ENCODE results near the gene NPAS2. TPM values are rescaled to one million over a fixed set of nuclear protein-coding genes. Genes with fewer than 3 reads are reported as not detected.

NPAS2 gene
- total RNA-seq, 2 donors from 2014 or later = 39.2 to 49.4 TPM

DNA sequence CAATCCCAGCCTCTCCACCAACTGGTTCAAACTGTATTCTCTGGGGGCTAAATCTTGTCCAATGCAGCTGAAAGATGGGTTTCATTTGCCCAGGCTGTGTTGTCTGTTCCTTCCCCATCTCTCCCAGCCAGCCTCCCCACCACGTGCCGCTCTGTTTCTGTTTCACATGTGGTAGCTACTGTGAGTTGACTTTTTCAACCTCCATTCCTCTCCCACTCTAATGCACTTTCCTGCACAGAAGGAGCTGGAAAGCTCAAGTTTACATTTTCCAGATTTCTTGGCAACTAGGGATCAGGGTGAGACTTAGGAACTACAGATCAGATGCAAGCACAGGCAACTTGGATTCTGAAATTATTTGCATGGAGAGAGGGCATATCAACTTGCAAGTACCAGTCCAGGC lies 19.0 kb upstream of the NPAS2 start:
- H3K4me1 ChIP-seq = no peaks in the 10 kb centered on the region
- DNase-seq (ENCODE audit: low spot score) = no peak
- no peaks in the 10 kb centered on the region for H3K9me3 ChIP-seq
- no peaks in the 10 kb centered on the region for H3K36me3 ChIP-seq
- no peaks in the 10 kb centered on the region for H3K27me3 ChIP-seq
- no peak overlapping the region for H3K4me3 ChIP-seq
- H3K27ac ChIP-seq = no peak overlapping the region
- TF ChIP-seq, protein P1, sequence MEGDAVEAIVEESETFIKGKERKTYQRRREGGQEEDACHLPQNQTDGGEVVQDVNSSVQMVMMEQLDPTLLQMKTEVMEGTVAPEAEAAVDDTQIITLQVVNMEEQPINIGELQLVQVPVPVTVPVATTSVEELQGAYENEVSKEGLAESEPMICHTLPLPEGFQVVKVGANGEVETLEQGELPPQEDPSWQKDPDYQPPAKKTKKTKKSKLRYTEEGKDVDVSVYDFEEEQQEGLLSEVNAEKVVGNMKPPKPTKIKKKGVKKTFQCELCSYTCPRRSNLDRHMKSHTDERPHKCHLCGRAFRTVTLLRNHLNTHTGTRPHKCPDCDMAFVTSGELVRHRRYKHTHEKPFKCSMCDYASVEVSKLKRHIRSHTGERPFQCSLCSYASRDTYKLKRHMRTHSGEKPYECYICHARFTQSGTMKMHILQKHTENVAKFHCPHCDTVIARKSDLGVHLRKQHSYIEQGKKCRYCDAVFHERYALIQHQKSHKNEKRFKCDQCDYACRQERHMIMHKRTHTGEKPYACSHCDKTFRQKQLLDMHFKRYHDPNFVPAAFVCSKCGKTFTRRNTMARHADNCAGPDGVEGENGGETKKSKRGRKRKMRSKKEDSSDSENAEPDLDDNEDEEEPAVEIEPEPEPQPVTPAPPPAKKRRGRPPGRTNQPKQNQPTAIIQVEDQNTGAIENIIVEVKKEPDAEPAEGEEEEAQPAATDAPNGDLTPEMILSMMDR (IDR thresholded peaks at IDR 0.05) = no peak

DNA sequence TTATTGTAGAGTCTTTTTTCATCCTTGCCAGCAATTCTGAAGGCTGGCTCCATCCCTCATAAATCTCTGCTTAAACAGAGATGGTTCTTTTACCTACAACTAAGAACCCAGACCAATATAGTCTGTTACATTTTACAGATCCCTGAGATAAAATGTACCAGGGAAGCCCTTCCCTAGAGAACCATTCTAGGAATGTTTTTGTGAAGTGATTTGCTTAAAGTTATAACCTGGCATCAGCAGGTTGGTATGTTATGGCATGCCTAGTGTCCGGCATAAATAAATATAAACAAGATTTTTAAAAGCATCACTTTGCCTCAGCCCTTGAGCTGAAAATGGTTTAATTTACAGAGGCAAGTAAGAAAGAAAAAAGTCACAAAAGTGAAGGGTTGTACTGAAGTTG lies 18.5 kb upstream of the NPAS2 start:
- Histone ChIP-seq H3K36me3 (no peaks in the 10 kb centered on the region), H3K4me1 (no peaks in the 10 kb centered on the region), H3K9me3 (no peaks in the 10 kb centered on the region), H3K27me3 (no peaks in the 10 kb centered on the region), H3K4me3 (no peak overlapping the region), H3K27ac (no peak overlapping the region)
- no peak for DNase-seq (ENCODE audit: low spot score)
- TF ChIP-seq, protein P1 (IDR thresholded peaks at IDR 0.05) = no peak

DNA sequence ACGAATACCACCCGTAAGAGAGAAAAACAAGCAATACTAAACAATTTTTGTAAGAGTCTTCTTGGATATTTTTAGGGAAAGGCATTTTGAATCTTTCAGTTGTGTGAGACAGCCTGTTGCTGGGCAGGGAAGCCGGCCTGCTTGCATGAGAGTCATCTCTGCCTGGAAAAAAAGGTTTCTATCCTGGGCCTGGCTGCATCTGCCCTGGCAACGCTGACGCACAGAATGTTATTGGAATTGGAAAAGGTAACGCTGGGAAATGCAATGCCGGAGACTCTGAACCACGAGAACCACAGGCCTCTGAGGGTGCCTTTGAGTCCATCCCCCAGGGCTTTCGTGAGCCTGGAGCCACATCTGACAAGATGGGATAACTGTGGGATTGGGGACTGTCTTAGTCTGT lies 17.9 kb upstream of the NPAS2 start:
- H3K27ac ChIP-seq = no peak overlapping the region

DNA sequence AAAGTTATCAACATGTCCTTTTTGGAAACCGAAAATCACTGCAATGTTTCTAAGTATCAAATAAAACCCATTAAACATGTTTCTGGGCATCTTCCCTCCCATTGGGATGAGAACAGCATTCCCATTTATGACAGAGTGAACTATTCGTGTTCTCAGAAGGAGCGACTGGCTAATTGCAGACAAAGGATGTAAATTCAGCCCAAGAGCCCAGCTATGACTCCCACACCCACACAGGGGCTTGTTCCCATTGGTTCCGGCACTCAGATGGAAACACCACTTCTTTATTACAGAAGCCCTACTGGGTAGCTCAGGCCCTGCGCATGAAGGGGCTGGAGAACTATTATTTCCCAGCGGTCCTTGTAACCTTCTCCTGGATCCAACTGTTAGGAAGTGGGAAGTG lies 16.6 kb upstream of the NPAS2 start:
- Histone ChIP-seq H3K27me3 (no peaks in the 10 kb centered on the region), H3K4me1 (peaks cover 0 to 4% of the 10 kb centered on the region in 2 donors), H3K36me3 (no peaks in the 10 kb centered on the region), H3K27ac (no peak overlapping the region), H3K4me3 (no peak overlapping the region), H3K9me3 (no peaks in the 10 kb centered on the region)
- TF ChIP-seq, protein P1 (IDR thresholded peaks at IDR 0.05) = no peak
- DNase-seq (ENCODE audit: low spot score) = no peak

More for the DNA sequence above, 17.9 kb upstream of the NPAS2 start:
- H3K27me3 ChIP-seq = no peaks in the 10 kb centered on the region
- DNase-seq (ENCODE audit: low spot score) = no peak
- H3K4me3 ChIP-seq = no peak overlapping the region
- no peaks in the 10 kb centered on the region for H3K9me3 ChIP-seq
- H3K36me3 ChIP-seq = no peaks in the 10 kb centered on the region
- no peaks in the 10 kb centered on the region for H3K4me1 ChIP-seq
- TF ChIP-seq, protein P1 (IDR thresholded peaks at IDR 0.05) = no peak

DNA sequence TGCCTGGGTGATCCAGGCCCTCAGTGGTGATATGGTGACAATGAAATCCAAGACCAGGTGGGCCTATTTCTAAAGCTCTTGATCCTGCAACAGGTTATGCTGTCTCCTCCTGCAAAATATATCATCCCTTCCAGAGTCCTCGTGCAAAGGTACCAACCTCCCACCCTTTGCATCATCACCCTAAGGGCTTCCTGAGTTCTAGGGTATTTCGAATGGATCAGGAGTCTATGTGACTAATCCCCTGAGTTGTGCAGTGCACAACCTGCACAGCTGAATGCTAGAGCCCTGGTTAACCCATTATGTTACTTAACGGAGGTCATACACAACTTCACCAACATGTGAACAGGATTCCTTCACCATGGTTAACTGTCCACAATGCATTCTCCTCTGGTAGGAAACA lies 13.4 kb upstream of the NPAS2 start:
- Histone ChIP-seq H3K27me3 (no peaks in the 10 kb centered on the region), H3K4me3 (no peak overlapping the region), H3K9me3 (no peaks in the 10 kb centered on the region), H3K36me3 (no peaks in the 10 kb centered on the region), H3K4me1 (peaks cover 0 to 4% of the 10 kb centered on the region in 2 donors), H3K27ac (no peak overlapping the region)
- DNase-seq (ENCODE audit: low spot score) = no peak
- TF ChIP-seq, protein P1 (IDR thresholded peaks at IDR 0.05) = no peak

DNA sequence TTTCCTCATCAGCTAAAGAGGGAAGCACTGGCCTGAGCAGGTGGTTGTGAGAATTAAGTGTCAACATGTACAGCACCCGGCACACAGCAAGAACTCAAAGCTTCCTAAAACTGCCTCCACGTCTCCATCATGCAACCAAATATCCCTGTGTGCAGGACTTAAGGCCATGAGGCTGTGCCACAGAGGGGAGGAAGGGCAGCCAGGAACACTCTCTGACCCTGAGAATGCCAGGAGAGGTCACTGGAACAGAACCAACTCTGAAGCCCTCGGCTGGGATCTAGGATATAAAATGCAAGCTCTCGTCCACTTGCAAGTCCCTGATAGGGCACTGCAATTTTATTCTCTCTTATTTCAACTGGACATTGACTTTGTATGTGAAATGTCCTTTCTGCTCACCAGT lies 12.2 kb upstream of the NPAS2 start:
- Histone ChIP-seq H3K36me3 (no peaks in the 10 kb centered on the region), H3K4me3 (no peak overlapping the region), H3K9me3 (no peaks in the 10 kb centered on the region), H3K27ac (no peak overlapping the region), H3K4me1 (peaks cover 0 to 6% of the 10 kb centered on the region in 2 donors), H3K27me3 (no peaks in the 10 kb centered on the region)
- no peak for DNase-seq (ENCODE audit: low spot score)
- TF ChIP-seq, protein P1 (IDR thresholded peaks at IDR 0.05) = no peak

Data from right atrium auricular region (tissue), 2 donors.